Stromal cell of bone marrow (primary cell): ENCODE data around the gene IFNA8.
"Not testable (repeated sequence)": the region's sequence is repeated elsewhere in the genome, so short reads cannot be mapped to it uniquely, and the experiment has no call there.

Experiments used
- DNase-seq: peaks from one replicate; pipeline ENCODE4 v3.0.0-alpha.2; 2012; ENCODE audit warnings: low read depth

Gene IFNA8

DNA sequence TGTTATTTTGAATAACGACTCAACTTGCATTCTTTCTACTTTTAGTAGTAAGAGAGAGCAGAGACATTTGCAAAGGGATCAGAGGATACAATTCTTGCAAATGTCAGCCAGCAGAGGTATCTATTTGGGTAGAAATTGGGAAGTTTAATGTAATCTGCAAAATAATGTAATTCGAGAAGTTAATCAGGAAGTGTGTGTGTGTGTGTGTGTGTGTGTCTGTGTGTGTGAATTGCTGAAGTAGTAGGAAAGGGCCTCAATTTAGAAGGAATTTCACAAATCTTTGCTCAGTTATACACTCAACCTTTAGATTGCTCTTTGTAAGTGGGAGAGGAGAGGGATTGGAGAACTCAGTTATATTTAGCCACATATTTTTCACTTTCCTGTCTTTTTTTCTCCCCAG, 20.3 kb downstream of the IFNA8 start:
- no peak for DNase-seq

DNA sequence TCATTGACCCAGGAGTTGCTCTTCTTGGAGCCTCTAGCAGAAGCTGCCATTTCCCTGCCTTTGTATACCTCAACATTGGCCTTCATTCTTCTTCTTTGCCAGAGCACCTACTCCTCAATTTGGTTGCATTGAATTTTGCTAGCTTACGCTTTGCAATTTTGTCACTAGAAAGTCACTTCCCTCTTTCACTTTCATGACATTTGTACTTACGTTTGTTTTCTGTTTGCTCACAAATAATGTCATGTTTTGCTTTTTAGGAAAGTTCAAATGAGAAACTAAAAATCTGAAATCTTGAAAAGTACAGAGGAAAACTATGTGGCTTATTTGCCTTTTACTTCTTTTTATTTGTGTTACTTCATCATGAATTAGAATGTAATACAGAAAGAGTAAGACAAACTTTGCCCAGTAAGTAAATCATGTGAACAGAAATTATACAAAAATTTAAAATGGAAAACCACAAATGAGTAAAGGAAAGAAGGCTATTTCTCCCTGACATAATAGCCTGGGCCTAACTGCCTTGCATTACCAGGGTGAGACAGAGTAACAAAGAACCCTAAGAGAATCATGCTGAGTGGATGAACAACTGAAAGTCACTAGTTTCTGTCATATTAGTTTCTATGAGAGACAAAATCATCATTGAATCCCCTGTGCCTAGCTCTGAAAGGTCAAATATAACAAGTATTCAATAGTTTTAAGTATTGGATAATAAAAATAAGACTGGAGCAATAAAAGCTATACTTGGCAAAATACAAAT, 23.9 kb downstream of the IFNA8 start:
- DNase-seq = no peak

DNA sequence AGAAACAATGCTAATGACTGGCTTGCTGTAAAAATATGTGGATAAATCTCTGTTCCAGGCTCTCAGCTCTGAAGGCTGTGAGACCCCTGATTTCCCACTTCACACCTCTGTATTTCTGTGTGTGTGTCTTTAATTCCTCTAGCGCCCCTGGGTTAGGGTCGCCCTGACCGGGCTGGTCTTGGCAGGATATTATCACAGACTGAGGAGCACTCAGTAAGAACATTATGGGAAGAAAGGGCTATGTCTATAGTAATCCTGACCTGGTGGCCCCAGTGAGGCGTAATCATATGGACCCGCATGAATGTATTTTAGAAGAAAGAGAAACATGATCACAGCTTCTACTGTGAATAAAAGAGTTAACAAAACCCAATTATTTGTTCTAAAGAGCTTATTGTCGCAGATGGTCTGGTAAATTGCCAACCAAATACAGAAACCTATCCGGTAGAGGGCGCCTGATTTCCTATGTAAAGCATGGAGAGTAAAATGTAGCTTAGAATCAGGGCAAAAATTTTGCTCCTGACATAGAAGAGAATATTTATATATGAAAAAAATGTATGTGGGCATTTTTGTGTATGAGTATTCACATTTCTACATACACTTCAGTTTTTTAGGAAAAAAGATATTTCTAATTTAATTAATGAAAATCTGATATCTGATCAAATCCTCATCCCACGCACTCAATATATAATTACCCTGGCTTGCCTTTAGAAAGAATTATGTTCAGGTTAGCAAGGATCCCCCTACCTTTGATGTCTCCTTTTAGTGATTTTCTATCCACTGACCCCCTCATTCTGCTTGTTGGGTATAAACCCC, 25.5 kb downstream of the IFNA8 start:
- peak; percentile 35 for DNase-seq

DNA sequence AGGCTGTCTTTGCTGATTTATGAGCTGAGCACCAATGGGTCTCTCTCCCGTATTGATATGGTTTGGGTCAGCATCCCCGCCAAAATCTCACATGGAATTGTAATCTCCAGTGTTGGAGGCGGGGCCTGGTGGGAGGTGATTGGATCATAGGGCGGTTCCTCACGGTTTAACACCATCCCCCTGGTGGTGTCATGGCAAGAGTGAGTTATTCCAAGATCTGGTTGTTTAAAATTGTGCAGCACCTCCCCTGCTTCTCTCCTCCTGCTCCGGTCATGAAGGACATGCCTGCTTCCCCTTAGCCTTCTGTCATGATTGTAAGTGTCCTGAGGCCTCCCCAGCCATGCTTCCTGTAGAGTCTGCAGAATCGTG, 26.1 kb downstream of the IFNA8 start:
- not testable (repeated sequence) for DNase-seq

DNA sequence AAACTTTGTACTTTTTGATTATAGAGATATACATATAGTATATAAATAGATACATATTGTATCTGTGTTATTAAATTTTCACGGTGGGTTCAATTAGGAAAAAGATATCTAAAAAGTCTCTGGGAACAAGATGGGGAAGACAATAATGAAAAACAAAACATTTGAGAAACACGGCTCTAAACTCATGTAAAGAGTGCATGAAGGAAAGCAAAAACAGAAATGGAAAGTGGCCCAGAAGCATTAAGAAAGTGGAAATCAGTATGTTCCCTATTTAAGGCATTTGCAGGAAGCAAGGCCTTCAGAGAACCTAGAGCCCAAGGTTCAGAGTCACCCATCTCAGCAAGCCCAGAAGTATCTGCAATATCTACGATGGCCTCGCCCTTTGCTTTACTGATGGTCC, 31.2 kb downstream of the IFNA8 start, which contains the start of gene IFNA1:
TSS of gene IFNA1 (plus strand) at position 301 of the 400 bp plus-strand sequence. CDS start at position 370, 69 bp downstream.
- DNase-seq = no peak

DNA sequence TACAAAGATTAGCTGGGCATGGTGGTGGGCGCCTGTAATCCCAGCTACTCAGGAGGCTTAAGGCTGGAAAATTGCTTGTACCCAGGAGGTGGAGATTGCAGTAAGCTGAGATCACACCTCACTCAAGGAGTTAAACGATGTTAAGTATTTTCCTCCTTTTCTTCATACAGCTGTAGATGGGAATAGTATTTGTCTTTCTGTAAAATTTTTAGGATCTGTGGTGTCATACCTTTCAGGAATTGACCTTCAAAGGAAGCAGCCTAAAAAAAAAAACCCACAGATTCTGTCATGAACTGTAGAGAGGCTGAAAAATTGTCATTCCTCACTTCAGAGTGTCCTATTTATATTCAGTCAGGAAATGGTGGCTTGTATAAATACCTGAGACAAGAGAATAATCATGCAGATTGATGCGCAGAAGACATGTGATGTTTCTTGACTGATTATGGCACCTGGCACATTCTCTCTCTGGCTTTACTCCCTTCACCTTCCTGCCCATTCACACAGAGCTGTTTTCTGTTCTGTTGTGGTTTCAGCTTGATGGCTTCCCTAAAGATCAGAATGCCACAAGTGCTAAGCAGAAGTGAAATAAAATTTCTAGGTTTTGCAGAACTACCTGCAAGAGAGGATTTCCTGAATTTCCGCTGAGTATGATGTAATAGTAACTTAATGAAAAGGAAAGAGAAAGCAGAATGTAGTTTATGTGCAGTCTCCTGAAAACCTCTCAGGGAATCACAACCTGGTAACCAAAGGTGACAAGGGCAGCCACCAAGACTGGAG, 35.1 kb downstream of the IFNA8 start:
- DNase-seq = no peak

DNA sequence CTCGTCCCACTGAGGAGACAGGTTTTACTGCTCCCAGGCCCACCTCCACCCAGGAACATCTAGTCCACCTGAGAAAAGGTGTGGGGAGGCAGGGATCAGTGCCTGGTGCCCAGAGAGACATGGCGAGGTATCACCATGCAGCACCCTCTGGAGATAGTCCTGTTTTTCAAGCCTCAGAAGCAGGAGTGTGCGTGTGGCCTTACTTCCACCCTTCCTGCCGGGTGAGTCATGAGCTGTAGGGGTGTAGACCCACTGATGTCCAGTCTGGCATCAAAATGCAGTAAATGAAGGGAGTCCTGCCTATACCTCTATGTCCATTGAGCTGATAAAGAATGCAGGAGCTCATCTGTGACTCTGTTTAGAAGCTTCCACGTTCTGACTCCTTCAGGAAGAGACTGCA, 40.4 kb downstream of the IFNA8 start:
- not testable (repeated sequence) for DNase-seq

DNA sequence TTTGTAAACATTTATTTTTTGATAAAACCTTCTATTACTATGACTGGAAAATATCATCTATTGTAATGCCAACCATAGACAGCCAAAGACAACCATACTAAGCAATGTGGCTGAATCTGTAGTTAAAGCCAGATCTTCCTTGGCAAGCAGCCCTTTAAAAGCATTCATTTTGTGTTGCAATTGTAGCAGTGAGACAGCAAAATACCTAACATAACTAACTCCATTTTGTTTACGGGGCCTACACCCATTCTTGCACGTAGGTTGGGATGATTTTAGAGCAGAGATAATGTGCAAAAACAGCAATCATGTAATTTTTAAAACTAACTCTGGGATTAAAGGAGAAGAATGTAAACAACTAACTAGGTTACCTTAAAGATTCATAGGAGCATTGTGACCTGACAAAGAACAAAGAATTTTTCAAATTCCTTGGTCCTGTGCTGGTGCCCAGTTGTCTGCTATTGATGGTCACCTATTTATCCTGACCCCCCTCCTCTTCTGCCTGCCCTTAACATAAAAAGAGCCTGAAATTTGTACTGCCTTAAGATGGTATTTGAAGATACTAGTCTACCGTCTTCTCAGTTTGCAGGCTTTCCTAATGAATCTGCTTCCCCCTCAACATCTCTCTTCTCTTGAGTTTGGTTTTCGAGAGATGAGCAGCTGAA, 41.9 kb downstream of the IFNA8 start:
- DNase-seq = no peak

DNA sequence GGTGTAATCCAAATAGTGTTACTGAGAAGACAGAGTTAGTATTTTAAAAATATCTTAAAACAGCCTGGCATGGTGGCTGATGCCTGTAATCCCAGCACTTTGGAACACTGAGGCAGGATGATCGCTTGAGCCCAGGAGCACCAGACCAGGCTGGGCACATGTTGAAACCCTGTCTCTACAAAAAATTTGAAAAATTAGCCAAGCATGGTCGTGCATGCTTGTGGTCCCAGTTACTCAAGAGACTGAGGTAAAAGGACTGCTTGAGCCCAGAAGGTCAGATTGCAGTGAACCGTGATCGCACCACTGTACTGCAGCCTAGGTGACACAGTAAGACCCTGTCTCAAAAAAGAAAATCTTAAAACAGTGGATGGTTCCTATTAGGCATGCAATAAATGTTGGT, 43.8 kb downstream of the IFNA8 start:
- no peak for DNase-seq

DNA sequence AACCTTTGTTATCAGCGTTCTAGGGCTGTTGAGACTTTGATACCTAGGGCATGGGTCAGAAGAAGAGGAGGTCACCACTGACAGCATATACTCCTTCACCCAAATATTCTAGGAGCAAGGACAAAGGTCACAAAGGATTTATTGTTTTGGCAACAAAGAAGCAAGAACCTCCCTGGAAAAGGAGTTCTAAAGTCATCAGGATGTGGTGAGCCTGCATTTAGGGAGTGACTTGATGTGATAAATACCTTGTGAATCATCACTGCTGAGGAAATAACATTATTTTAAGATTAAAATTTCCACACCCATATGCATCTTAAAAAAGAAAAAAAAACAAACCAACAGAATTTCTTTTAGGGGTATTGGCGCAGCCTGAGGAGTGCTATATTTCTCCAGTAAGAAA, 45.2 kb downstream of the IFNA8 start:
- peak; percentile 24 for DNase-seq

DNA sequence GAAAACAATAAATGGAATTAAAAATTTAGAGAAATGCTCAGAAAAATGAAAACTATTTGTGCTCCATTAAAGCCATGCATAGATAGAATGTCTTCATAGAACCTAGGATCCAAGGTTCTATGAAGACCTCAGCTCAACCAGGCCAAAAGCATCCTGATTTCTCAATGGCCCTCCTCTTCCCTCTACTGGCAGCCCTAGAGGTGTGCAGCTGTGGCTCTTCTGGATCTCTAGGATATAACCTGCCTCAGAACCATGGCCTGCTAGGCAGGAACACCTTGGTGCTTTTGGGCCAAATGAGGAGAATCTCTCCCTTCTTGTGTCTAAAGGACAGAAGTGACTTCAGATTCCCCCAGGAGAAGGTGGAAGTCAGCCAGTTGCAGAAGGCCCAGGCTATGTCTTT, 46.4 kb downstream of the IFNA8 start:
- DNase-seq = peak; percentile 22
